Activated T-helper 2 cell treated with anti-CD3 and anti-CD28 coated beads, Interferon-gamma antibody, Interleukin-2, Interleukin-4, amounts not matched to agents 10 μg/mL and 5 μg/mL and 100 μg/mL, durations not matched to agents 14 hours and 24 hours and 36 hours (primary cell): Measurements from ENCODE around the gene GUCY1A2. TPM values are rescaled to one million over a fixed set of nuclear protein-coding genes. Genes with fewer than 3 reads are reported as not detected.

Source experiments
- DNase-seq: peaks from one replicate; pipeline ENCODE4 v3.0.0; 2021; ENCODE audit warnings: low spot score
- H3K27ac Mint-ChIP-seq: one replicate; pipeline ENCODE4 v1.8.0; 2021; ENCODE audit warnings: mixed read lengths
- H3K27me3 Mint-ChIP-seq: one replicate; pipeline ENCODE4 v1.8.0; 2021; ENCODE audit warnings: low read depth, mixed read lengths
- H3K36me3 Mint-ChIP-seq: one replicate; pipeline ENCODE4 v1.8.0; 2021; ENCODE audit warnings: low read depth, mixed read lengths
- H3K4me1 Mint-ChIP-seq: one replicate; pipeline ENCODE4 v1.8.0; 2021; ENCODE audit warnings: low read depth, mixed read lengths
- H3K4me3 Mint-ChIP-seq: one replicate; pipeline ENCODE4 v1.8.0; 2021; ENCODE audit warnings: low read depth, mild to moderate bottlenecking, moderate library complexity, mixed read lengths
- H3K9me3 Mint-ChIP-seq: one replicate; pipeline ENCODE4 v1.8.0; 2021; ENCODE audit warnings: mixed read lengths
- intact Hi-C: fragments of 100-400 bp; cut with micrococcal nuclease; formaldehyde crosslinking; loops from one replicate; pipeline ENCODE4 v1.15.1; 2023
- total RNA-seq: library from RNA; stranded (reverse); gene quantifications from 2 replicates; pipeline ENCODE4 v1.2.3, GENCODE V29; 2022

The GUCY1A2 gene
- total RNA-seq, 1 donor from 2014 or later = 0.02 TPM

DNA sequence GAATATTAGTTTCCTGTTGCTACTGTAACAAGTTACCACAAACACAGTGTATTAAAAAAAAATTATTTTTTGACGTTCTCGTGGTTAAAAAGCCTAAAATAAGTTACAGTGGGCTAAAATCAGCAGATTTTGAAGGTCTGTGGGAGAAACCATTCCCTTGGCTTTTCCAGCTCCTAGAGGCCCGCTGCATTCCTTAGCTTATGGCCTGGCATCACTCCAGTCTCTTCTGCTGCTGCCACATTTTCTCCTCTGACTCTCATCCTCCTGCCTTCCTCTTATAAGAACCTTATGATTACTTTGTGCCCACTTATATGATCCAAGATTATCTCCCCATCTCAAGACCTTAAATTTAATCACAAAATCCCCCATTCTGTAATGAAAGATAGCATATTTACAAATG lies 392.7 kb downstream of the GUCY1A2 start:
- DNase-seq = no peak
- H3K27ac Mint-ChIP-seq = no peak overlapping the region
- no peaks in the 10 kb centered on the region for H3K36me3 Mint-ChIP-seq
- H3K4me1 Mint-ChIP-seq = no peaks in the 10 kb centered on the region
- H3K4me3 Mint-ChIP-seq = no peak overlapping the region
- intact Hi-C loops = no loop called here
- H3K9me3 Mint-ChIP-seq = peaks cover 12% of the 10 kb centered on the region
- no peaks in the 10 kb centered on the region for H3K27me3 Mint-ChIP-seq

DNA sequence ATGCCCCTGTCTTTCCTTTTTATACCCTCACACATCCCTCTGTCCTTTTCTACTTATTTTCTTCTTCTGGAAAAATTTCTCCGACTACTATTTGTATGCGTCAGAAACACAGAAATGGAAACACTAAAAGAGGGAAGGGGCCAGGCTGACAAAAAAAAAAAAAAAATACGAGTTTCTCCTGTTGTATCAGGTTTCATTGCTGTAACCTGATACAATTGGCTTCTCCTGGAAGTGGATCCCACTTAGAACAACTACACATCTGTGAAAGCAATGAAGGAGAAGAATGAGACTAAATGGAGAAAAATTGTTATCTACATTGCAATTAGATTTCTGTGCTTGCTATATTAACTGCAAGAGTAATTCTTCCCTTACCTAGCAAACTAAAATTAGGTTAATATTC lies 393.9 kb downstream of the GUCY1A2 start:
- Mint-ChIP-seq H3K4me3 (no peak overlapping the region), H3K9me3 (peaks cover 18% of the 10 kb centered on the region), H3K36me3 (no peaks in the 10 kb centered on the region), H3K4me1 (no peaks in the 10 kb centered on the region), H3K27me3 (no peaks in the 10 kb centered on the region), H3K27ac (no peak overlapping the region)
- no peak for DNase-seq
- intact Hi-C loops = no loop called here
